Adrenal gland (tissue), 5 donors: ENCODE data around the gene DLGAP1.

ENCODE experiments used
- POLR2A ChIP-seq, 2 donors: fragments of 450-650 bp; IDR thresholded peaks; one replicate each; pipeline ENCODE4 v1.6.1; 2017; ENCODE audit warnings: antibody characterized with exemption in 2 of 2, mild to moderate bottlenecking in 2 of 2, moderate library complexity in 1 of 2
- TF ChIP-seq, protein P1 (sequence below), 6 experiments: fragments of 450-650 bp in 4 of 6; fragments of 200-600 bp in 2 of 6; sonication (generic) in 1 of 6; IDR thresholded peaks; 1 replicate in 5 of 6; 2 replicates in 1 of 6; pipeline versions ENCODE4 v1.5.1 to v1.8.0; 2016 to 2021; ENCODE audit warnings: antibody characterized with exemption in 6 of 6, mild to moderate bottlenecking in 2 of 6, moderate library complexity in 1 of 6
- donor health status: DM: no; HTN: no; CAD: no.

DNA sequence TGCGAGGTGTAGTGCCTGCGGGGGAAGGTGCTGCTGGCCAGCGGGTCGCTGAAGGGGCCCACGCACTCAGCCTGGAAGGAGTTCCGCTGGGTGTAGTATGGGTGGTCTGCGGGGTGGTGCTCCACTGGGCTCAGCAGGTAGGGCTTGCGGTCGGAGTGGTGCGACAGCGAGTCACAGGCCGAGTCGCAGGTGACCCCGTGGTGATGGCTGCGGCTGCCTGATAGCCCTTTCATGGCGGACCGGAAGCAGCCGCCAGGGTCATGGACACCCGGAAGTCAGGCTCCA lies 575.3 kb downstream of the DLGAP1 start:
- TF ChIP-seq, protein P1, sequence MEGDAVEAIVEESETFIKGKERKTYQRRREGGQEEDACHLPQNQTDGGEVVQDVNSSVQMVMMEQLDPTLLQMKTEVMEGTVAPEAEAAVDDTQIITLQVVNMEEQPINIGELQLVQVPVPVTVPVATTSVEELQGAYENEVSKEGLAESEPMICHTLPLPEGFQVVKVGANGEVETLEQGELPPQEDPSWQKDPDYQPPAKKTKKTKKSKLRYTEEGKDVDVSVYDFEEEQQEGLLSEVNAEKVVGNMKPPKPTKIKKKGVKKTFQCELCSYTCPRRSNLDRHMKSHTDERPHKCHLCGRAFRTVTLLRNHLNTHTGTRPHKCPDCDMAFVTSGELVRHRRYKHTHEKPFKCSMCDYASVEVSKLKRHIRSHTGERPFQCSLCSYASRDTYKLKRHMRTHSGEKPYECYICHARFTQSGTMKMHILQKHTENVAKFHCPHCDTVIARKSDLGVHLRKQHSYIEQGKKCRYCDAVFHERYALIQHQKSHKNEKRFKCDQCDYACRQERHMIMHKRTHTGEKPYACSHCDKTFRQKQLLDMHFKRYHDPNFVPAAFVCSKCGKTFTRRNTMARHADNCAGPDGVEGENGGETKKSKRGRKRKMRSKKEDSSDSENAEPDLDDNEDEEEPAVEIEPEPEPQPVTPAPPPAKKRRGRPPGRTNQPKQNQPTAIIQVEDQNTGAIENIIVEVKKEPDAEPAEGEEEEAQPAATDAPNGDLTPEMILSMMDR (IDR thresholded peaks at IDR 0.05), result no peak
- TF ChIP-seq POLR2A (IDR thresholded peaks at IDR 0.05), result no peak
